B cell (primary cell): Measurements from ENCODE around the gene DPYSL4. TPM values are rescaled to one million over a fixed set of nuclear protein-coding genes. Genes with fewer than 3 reads are reported as not detected.

ENCODE experiments used
- ATAC-seq: fragments of 200-7000 bp; cut with Tn5 transposase; one replicate; pipeline ENCODE4 v1.10.0; 2021; ENCODE audit warnings: low read depth, mild to moderate bottlenecking, moderate number of reproducible peaks, moderate library complexity
- CTCF ChIA-PET: fragments of 350-600 bp; sonication (Branson Sonifier 250); formaldehyde crosslinking; loops from one replicate; lab custom pipeline; 2021; ENCODE audit warnings: antibody characterized with exemption, inconsistent platforms; lab: Charles Lee
- POLR2A ChIA-PET: fragments of 350-600 bp; sonication (Branson Sonifier 250); formaldehyde crosslinking; loops from one replicate; lab custom pipeline; 2021; ENCODE audit warnings: antibody characterized with exemption; lab: Charles Lee
- DNase-seq: peaks from one replicate; pipeline ENCODE4 v3.0.0; 2013
- H2AFZ ChIP-seq: 2 replicates; pipeline ENCODE4 v1.6.1; 2012; ENCODE audit warnings: mild to moderate bottlenecking, low read depth, low read length; ENCODE audit not compliant: insufficient read depth, poor library complexity, severe bottlenecking
- H3K27ac ChIP-seq, 2 donors: 1 replicate in 1 of 2; 2 replicates in 1 of 2; pipeline ENCODE4 v1.5.1; 2012 to 2013; ENCODE audit warnings: low read length in 2 of 2, mild to moderate bottlenecking in 2 of 2, moderate library complexity in 1 of 2
- H3K27me3 ChIP-seq, 4 experiments: fragments of 200-600 bp in 1 of 4; sonication (generic) in 1 of 4; replicated peaks in 1 of 4; 1 replicate in 2 of 4; 2 replicates in 2 of 4; pipeline versions ENCODE4 v1.6.1 to v1.7.0; 2013 to 2016; ENCODE audit warnings: low read length in 3 of 4, mild to moderate bottlenecking in 2 of 4, mixed read lengths in 1 of 4, moderate library complexity in 1 of 4; ENCODE audit not compliant: insufficient read depth in 4 of 4, control insufficient read depth in 3 of 4; ENCODE audit errors: control extremely low read depth in 1 of 4
- H3K36me3 ChIP-seq, 2 experiments: replicated peaks in 1 of 2; 1 replicate in 1 of 2; 2 replicates in 1 of 2; pipeline versions ENCODE4 v1.6.1 to v1.7.1; 2013; ENCODE audit warnings: low read length in 1 of 2; ENCODE audit not compliant: insufficient read depth in 2 of 2, control insufficient read depth in 1 of 2; ENCODE audit errors: control extremely low read depth in 1 of 2, extremely low read depth in 1 of 2
- H3K4me1 ChIP-seq, 2 donors: fragments of 200-600 bp in 1 of 2; sonication (generic) in 1 of 2; 1 replicate in 1 of 2; 2 replicates in 1 of 2; pipeline versions ENCODE4 v1.5.1 to v1.6.1; 2013 to 2017; ENCODE audit warnings: low read length in 2 of 2; ENCODE audit not compliant: control insufficient read depth in 2 of 2, insufficient read depth in 2 of 2
- H3K4me2 ChIP-seq: replicated peaks from 2 replicates; pipeline ENCODE3; 2012; ENCODE audit warnings: mild to moderate bottlenecking, low read depth, low read length; ENCODE audit not compliant: poor library complexity, severe bottlenecking
- H3K4me3 ChIP-seq, 5 experiments: fragments of 200-600 bp in 1 of 5; sonication (generic) in 1 of 5; 1 replicate in 3 of 5; 2 replicates in 2 of 5; pipeline versions ENCODE4 v1.5.1 to v1.7.0; 2011 to 2016; ENCODE audit warnings: low read length in 4 of 5, mild to moderate bottlenecking in 4 of 5, low read depth in 2 of 5, control low read depth in 1 of 5, moderate library complexity in 1 of 5; ENCODE audit not compliant: insufficient read depth in 1 of 5; ENCODE audit errors: control extremely low read depth in 1 of 5, extremely low read depth in 1 of 5
- H3K79me2 ChIP-seq: fragments of 200-600 bp; sonication (generic); one replicate; pipeline ENCODE4 v1.6.0; 2016; ENCODE audit warnings: low read length; ENCODE audit not compliant: control insufficient read depth, insufficient read depth
- H3K9ac ChIP-seq: fragments of 200-600 bp; sonication (generic); 2 replicates; pipeline ENCODE4 v1.6.1; 2017; ENCODE audit warnings: mild to moderate bottlenecking, low read length, moderate library complexity
- H3K9me3 ChIP-seq, 3 donors: one replicate each; pipeline versions ENCODE4 v1.6.1 to v1.7.1; 2013; ENCODE audit warnings: low read length in 2 of 3; ENCODE audit not compliant: control insufficient read depth in 2 of 3, insufficient read depth in 1 of 3; ENCODE audit errors: control extremely low read depth in 1 of 3
- H4K20me1 ChIP-seq: 2 replicates; pipeline ENCODE4 v1.6.0; 2012; ENCODE audit warnings: mild to moderate bottlenecking, low read length; ENCODE audit not compliant: insufficient read depth, control insufficient read depth, poor library complexity, severe bottlenecking
- H3K27ac Mint-ChIP-seq: one replicate; pipeline ENCODE4 v1.8.0; 2021; ENCODE audit warnings: mixed read lengths
- H3K27me3 Mint-ChIP-seq: one replicate; pipeline ENCODE4 v1.8.0; 2021; ENCODE audit warnings: mixed read lengths
- H3K4me1 Mint-ChIP-seq: one replicate; pipeline ENCODE4 v1.8.0; 2021; ENCODE audit warnings: mixed read lengths
- H3K4me3 Mint-ChIP-seq: one replicate; pipeline ENCODE4 v1.8.0; 2021; ENCODE audit warnings: mixed read lengths
- H3K9me3 Mint-ChIP-seq: one replicate; pipeline ENCODE4 v1.8.0; 2022; ENCODE audit warnings: mixed read lengths; ENCODE audit not compliant: insufficient read depth
- CTCF ChIP-seq: fragments of 200-600 bp; IDR thresholded peaks from one replicate; pipeline ENCODE4 v1.8.0; 2022; ENCODE audit warnings: antibody characterized with exemption, mild to moderate bottlenecking
- EZH2 ChIP-seq: IDR thresholded peaks from 2 replicates; pipeline ENCODE4 v1.6.1; 2012; ENCODE audit warnings: borderline replicate concordance, low read depth, mild to moderate bottlenecking, moderate library complexity, low read length; ENCODE audit not compliant: insufficient read depth, poor library complexity, severe bottlenecking
- WGBS: methylation state at CpG from one replicate; pipeline ENCODE4 v1.1.5; 2013; ENCODE audit warnings: missing lambda C conversion rate; ENCODE audit not compliant: insufficient coverage; 5-methylcytosine and 5-hydroxymethylcytosine counted together
- intact Hi-C: fragments of 100-400 bp; cut with micrococcal nuclease; formaldehyde crosslinking; loops from one replicate; pipeline ENCODE4 v1.10.0; 2022
- polyA plus RNA-seq: library from polyadenylated mRNA; depleted of rRNA; stranded (reverse); fragments of >200 nt; gene quantifications from 2 replicates; pipeline ENCODE4 v1.2.3, GENCODE V29; 2012
- total RNA-seq, 2 donors: library from RNA; stranded (reverse); fragments of 120-200 nt in 1 of 2; gene quantifications; 1 replicate in 1 of 2; 2 replicates in 1 of 2; pipeline versions ENCODE4 v1.2.3 to v1.2.4, GENCODE V29; 2013 to 2022

Gene DPYSL4
- total and polyA plus RNA-seq, 2 donors (not counting 1 experiment from before 2014, with no cell fraction given) = 0.03 to 0.22 TPM

DNA sequence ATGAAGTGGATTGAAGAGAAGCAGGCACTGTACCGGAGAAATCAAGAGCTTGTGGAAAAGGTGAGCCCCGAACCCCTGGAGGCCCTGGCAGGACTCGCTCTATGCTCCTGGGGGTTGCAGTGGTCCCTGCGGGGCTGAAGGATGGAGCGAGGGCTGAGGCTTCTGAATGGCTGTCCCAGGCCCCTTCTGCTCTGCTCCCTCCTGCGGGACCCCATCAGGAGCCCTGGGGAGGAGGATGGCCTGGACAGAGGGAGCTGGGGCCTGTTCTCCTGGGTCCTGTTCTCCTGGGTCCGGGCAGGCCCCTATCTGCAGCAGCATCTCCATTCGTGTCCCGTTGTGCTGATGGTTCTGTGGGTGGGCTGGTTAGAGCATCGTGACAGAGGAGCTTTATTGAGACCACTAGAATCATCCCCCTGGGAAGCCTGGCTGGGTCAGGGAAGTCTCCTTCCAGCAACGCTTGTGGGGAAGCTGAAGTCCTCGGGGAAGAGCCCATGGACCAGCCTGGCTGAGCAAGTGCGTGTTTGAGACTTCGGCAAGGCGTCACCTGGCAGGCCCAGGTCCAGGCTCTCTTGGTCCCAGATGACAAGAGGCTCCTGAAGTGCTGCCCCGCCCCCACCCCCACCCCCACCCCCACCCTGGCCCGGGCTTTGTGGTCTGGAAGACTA, 41.1 kb upstream of the DPYSL4 start:
- no peak overlapping the region for H3K4me3 Mint-ChIP-seq
- H3K79me2 ChIP-seq = no peaks in the 10 kb centered on the region
- no peaks in the 10 kb centered on the region for H3K4me1 Mint-ChIP-seq
- DNase-seq = no peak
- H3K27ac Mint-ChIP-seq = no peak overlapping the region
- no peak overlapping the region for H2AFZ ChIP-seq
- peaks cover 0 to 11% (median 0%) of the 10 kb centered on the region in 3 donors for H3K9me3 ChIP-seq
- H3K27me3 Mint-ChIP-seq = peaks cover 3% of the 10 kb centered on the region
- ChIA-PET CTCF (interaction anchor here (1.0 kb wide), 1 partner anchor 260 kb away, joined by 3 read pairs; no protein-coding TSS in a partner anchor), POLR2A (no interaction called here)
- H4K20me1 ChIP-seq = no peaks in the 10 kb centered on the region
- H3K4me3 ChIP-seq = no peak overlapping the region
- H3K4me2 ChIP-seq = no peak overlapping the region
- no peak overlapping the region for H3K9ac ChIP-seq
- ATAC-seq = no peak
- intact Hi-C loops = no loop called here
- TF ChIP-seq CTCF (no peak), EZH2 (no peak)
- no peaks in the 10 kb centered on the region for H3K36me3 ChIP-seq
- peaks cover 0 to 2% of the 10 kb centered on the region in 2 donors for H3K4me1 ChIP-seq
- H3K27ac ChIP-seq = no peak overlapping the region
- no peaks in the 10 kb centered on the region for H3K9me3 Mint-ChIP-seq
- 90% methylated on average over 12 of the region's 17 CpGs for WGBS
- peaks cover 0 to 10% (median 0%) of the 10 kb centered on the region in 4 experiments for H3K27me3 ChIP-seq

GRCh38 chr10:132146271-132146671, 40.5 kb upstream of the DPYSL4 start:
- POLR2A ChIA-PET = no interaction called here
- no peak for ATAC-seq

More at GRCh38 chr10:132146271-132146671, 40.5 kb upstream of the DPYSL4 start:
- no peak overlapping the region for H3K4me3 Mint-ChIP-seq
- H3K27ac Mint-ChIP-seq = no peak overlapping the region
- H3K4me1 Mint-ChIP-seq = no peaks in the 10 kb centered on the region
- no peaks in the 10 kb centered on the region for H3K9me3 Mint-ChIP-seq
- Histone ChIP-seq H3K36me3 (no peaks in the 10 kb centered on the region), H3K4me3 (no peak overlapping the region), H4K20me1 (no peaks in the 10 kb centered on the region), H3K9me3 (peaks cover 0 to 11% (median 0%) of the 10 kb centered on the region in 3 donors), H3K4me1 (peaks cover 0 to 2% of the 10 kb centered on the region in 2 donors), H3K27ac (no peak overlapping the region), H2AFZ (no peak overlapping the region), H3K9ac (no peak overlapping the region), H3K79me2 (no peaks in the 10 kb centered on the region), H3K27me3 (peaks cover 0 to 10% (median 0%) of the 10 kb centered on the region in 4 experiments), H3K4me2 (no peak overlapping the region)
- intact Hi-C loops = no loop called here
- TF ChIP-seq EZH2 (no peak), CTCF (no peak)
- peaks cover 3% of the 10 kb centered on the region for H3K27me3 Mint-ChIP-seq
- DNase-seq = no peak
- 77% methylated on average over 7 of the region's 8 CpGs for WGBS
- CTCF ChIA-PET = no interaction called here
